Measurements from ENCODE around the gene BSN. TPM values are rescaled to one million over a fixed set of nuclear protein-coding genes. Genes with fewer than 3 reads are reported as not detected.

BSN gene
- total RNA-seq, 1 experiment from 2014 or later, result 0.37 TPM

DNA sequence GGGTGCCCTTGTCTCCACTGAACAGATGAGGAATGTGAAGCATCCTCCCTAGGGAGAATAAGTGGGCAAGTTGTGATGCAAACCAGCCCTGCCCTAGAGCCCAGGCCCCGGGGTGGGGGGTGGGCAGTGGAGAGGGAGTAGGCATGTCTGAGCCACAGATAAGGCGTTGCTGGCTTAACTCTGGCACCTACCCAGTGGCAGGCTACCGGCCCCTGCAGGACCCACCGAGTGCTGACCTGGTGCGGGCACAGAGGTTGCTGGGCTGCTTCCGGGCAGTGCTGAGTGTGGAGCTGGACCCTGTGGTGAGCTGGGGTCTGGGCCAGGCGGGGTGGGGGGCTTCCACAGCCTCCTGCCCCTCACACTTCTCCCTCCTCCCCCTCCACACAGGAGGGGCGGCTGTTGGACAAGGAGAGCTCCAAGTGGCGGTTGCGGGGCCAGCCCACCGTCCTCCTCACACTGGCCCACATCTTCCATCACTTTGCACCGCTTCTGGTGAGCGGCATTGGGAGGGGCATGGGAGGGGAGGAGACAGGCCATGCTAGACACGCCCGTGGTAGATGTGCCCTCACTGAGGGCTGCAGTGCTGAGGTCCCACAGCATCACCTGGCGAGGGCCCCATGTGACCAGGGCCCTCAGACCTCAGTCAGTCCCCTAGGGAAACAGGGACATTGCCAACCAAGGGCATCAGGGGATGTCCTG lies 145.2 kb downstream of the BSN start:
- Histone ChIP-seq H3K36me3 (ENCODE audit: insufficient read depth, low read length) (no peaks in the 10 kb centered on the region), H3K4me3 (ENCODE audit: low read length) (no peak overlapping the region)

DNA sequence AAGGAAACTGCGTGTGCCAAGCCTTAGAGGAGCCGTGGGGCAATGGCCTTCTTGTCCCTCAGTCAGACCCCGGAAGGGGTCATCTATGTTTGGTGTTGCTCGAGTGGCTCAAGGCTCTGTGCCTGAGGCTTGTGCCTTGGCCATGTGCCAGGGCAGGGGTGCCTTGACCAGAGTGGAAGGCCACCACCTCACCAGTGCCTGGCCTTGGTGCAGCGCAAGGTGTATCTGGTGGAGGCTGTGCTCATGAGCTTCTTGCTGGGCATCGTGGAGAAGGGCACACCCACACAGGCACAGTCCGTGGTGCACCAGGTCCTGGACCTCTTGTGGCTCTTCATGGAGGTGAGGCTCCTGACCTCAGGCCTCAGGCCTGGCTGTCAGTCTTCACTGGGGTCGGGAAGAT lies 145.7 kb downstream of the BSN start:
- H3K4me2 ChIP-seq (ENCODE audit: low read depth, low read length, poor library complexity, severe bottlenecking), result no peak overlapping the region
- H3K36me3 ChIP-seq (ENCODE audit: insufficient read depth, low read length), result no peaks in the 10 kb centered on the region
- H3K27ac ChIP-seq (ENCODE audit: low read length), result no peak overlapping the region
- H3K9ac ChIP-seq (ENCODE audit: low read length), result no peak overlapping the region
- no peak for DNase-seq
- H3K4me1 ChIP-seq (ENCODE audit: low read length), result no peaks in the 10 kb centered on the region
- no peaks in the 10 kb centered on the region for H3K79me2 ChIP-seq (ENCODE audit: low read length)
- no peaks in the 10 kb centered on the region for H3K9me3 ChIP-seq (ENCODE audit: low read length)
- H2AFZ ChIP-seq (ENCODE audit: low read length), result no peak overlapping the region
- H3K9me2 ChIP-seq (replicated peaks; ENCODE audit: insufficient read depth, low read length), result no peaks in the 10 kb centered on the region
- H3K27me3 ChIP-seq (ENCODE audit: low read length), result no peaks in the 10 kb centered on the region
- H3K4me3 ChIP-seq (ENCODE audit: low read length), result no peak overlapping the region
- H4K20me1 ChIP-seq (ENCODE audit: insufficient read depth, low read depth, low read length), result no peaks in the 10 kb centered on the region

More for the DNA sequence above, 145.2 kb downstream of the BSN start:
- H3K27me3 ChIP-seq (ENCODE audit: low read length), result no peaks in the 10 kb centered on the region
- no peak overlapping the region for H3K27ac ChIP-seq (ENCODE audit: low read length)
- no peak overlapping the region for H3K9ac ChIP-seq (ENCODE audit: low read length)
- no peak overlapping the region for H2AFZ ChIP-seq (ENCODE audit: low read length)
- no peaks in the 10 kb centered on the region for H3K9me2 ChIP-seq (replicated peaks; ENCODE audit: insufficient read depth, low read length)
- no peaks in the 10 kb centered on the region for H3K9me3 ChIP-seq (ENCODE audit: low read length)
- no peaks in the 10 kb centered on the region for H4K20me1 ChIP-seq (ENCODE audit: insufficient read depth, low read depth, low read length)
- H3K79me2 ChIP-seq (ENCODE audit: low read length), result peaks cover 2% of the 10 kb centered on the region
- no peak for DNase-seq
- no peak overlapping the region for H3K4me2 ChIP-seq (ENCODE audit: low read depth, low read length, poor library complexity, severe bottlenecking)
- no peaks in the 10 kb centered on the region for H3K4me1 ChIP-seq (ENCODE audit: low read length)

DNA sequence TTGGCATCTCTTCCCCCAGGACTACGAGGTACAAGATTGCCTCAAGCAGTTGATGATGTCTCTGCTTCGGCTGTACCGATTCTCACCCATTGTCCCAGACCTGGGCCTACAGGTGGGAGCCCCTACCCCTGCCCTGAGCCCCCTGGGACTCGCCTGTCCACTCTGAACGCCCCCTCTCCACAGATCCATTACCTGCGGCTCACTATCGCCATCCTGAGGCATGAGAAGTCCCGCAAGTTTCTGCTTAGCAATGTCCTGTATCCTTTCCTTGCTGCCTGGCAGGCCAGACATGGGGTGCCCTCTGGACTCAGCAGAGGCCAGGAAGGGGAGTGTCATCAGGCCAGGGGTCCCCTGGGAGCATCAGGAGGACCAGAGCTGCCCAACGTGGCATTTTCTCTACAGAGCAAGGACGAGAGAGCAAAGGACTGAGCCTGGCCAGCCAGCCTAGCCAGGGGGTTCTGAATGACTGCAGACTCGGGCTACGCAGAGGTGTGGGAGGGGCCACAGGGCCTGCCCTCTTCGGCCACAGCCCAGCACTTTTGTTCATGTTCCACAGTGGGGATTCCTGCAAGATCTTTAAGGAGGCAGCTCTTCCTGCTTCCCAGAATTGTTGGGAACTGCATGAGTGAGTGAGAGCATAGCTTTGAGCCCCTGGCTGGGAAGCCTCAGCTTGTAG lies 146.3 kb downstream of the BSN start:
- no peak overlapping the region for H3K27ac ChIP-seq (ENCODE audit: low read length)
- H3K79me2 ChIP-seq (ENCODE audit: low read length), result no peaks in the 10 kb centered on the region
- DNase-seq, result no peak
- H3K36me3 ChIP-seq (ENCODE audit: insufficient read depth, low read length), result no peaks in the 10 kb centered on the region
- no peaks in the 10 kb centered on the region for H3K9me2 ChIP-seq (replicated peaks; ENCODE audit: insufficient read depth, low read length)
- H3K4me1 ChIP-seq (ENCODE audit: low read length), result no peaks in the 10 kb centered on the region
- H3K9ac ChIP-seq (ENCODE audit: low read length), result no peak overlapping the region
- no peaks in the 10 kb centered on the region for H4K20me1 ChIP-seq (ENCODE audit: insufficient read depth, low read depth, low read length)
- no peaks in the 10 kb centered on the region for H3K27me3 ChIP-seq (ENCODE audit: low read length)
- H3K9me3 ChIP-seq (ENCODE audit: low read length), result no peaks in the 10 kb centered on the region
- H3K4me3 ChIP-seq (ENCODE audit: low read length), result no peak overlapping the region
- H2AFZ ChIP-seq (ENCODE audit: low read length), result no peak overlapping the region
- H3K4me2 ChIP-seq (ENCODE audit: low read depth, low read length, poor library complexity, severe bottlenecking), result no peak overlapping the region

DNA sequence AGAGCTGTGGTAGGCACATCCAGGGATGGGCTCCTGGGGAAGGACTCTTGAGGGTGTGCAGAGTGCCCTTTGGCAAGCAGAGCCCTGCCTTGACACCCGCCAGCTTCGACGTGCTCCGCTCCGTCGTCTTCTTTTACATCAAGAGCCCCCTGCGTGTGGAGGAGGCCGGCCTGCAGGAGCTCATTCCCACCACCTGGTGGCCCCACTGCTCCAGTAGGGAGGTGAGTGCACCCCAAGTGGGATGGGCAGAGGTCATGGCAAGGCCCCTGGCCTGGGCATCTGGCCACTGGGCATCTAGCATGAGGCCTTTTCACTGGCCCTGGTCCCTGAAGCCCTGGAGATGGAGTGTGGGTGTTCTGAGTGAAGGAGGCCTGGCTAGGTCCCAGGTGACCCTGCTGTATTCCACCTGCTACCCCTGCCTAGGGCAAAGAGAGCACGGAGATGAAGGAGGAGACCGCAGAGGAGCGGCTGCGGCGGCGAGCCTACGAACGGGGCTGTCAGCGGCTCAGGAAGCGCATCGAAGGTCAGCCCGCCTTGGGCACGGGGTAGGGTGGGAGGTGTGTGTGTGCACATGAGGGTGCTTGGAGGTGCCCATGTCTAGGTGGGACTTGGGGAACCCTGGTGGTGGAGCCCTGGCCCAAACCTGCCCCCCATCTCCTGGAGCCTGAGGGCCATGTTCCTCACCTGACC lies 147.3 kb downstream of the BSN start:
- Histone ChIP-seq H2AFZ (ENCODE audit: low read length) (no peak overlapping the region), H3K9ac (ENCODE audit: low read length) (no peak overlapping the region), H3K4me2 (ENCODE audit: low read depth, low read length, poor library complexity, severe bottlenecking) (no peak overlapping the region), H3K9me2 (replicated peaks; ENCODE audit: insufficient read depth, low read length) (no peaks in the 10 kb centered on the region), H3K79me2 (ENCODE audit: low read length) (no peaks in the 10 kb centered on the region), H3K9me3 (ENCODE audit: low read length) (no peaks in the 10 kb centered on the region), H3K27ac (ENCODE audit: low read length) (no peak overlapping the region), H4K20me1 (ENCODE audit: insufficient read depth, low read depth, low read length) (no peaks in the 10 kb centered on the region), H3K36me3 (ENCODE audit: insufficient read depth, low read length) (no peaks in the 10 kb centered on the region), H3K27me3 (ENCODE audit: low read length) (no peaks in the 10 kb centered on the region), H3K4me1 (ENCODE audit: low read length) (no peaks in the 10 kb centered on the region), H3K4me3 (ENCODE audit: low read length) (no peak overlapping the region)
- peak; percentile 65 for DNase-seq

DNA sequence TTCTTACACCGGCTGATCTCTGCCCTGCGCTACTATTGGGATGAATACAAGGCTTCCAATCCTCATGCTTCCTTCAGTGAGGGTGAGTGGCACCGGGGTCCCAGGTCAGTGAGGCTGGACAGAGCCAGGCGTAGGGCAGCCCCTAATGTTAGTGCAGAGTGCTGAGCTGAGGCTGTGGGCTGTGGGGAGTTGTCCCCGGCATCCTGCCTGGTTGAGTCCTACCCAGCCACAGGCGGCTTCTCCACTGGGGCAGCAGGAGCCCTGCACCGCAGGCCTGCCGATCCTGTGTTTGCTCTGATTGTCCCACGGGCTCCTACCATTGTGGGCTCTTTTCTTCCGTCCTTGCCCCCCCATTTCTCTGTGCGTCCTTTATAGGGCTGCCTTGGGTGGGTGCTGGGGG lies 148.4 kb downstream of the BSN start:
- DNase-seq, result no peak
- no peaks in the 10 kb centered on the region for H3K79me2 ChIP-seq (ENCODE audit: low read length)
- no peaks in the 10 kb centered on the region for H4K20me1 ChIP-seq (ENCODE audit: insufficient read depth, low read depth, low read length)
- no peak overlapping the region for H3K27ac ChIP-seq (ENCODE audit: low read length)
- no peak overlapping the region for H3K4me3 ChIP-seq (ENCODE audit: low read length)
- H3K9ac ChIP-seq (ENCODE audit: low read length), result no peak overlapping the region
- no peaks in the 10 kb centered on the region for H3K27me3 ChIP-seq (ENCODE audit: low read length)
- H3K9me3 ChIP-seq (ENCODE audit: low read length), result no peaks in the 10 kb centered on the region
- H3K36me3 ChIP-seq (ENCODE audit: insufficient read depth, low read length), result no peaks in the 10 kb centered on the region
- no peaks in the 10 kb centered on the region for H3K9me2 ChIP-seq (replicated peaks; ENCODE audit: insufficient read depth, low read length)
- H3K4me1 ChIP-seq (ENCODE audit: low read length), result no peaks in the 10 kb centered on the region
- no peak overlapping the region for H3K4me2 ChIP-seq (ENCODE audit: low read depth, low read length, poor library complexity, severe bottlenecking)
- H2AFZ ChIP-seq (ENCODE audit: low read length), result no peak overlapping the region

- Histone ChIP-seq H3K27me3 (ENCODE audit: low read length) (no peaks in the 10 kb centered on the region), H3K9me3 (ENCODE audit: low read length) (no peaks in the 10 kb centered on the region), H2AFZ (ENCODE audit: low read length) (no peak overlapping the region), H4K20me1 (ENCODE audit: insufficient read depth, low read depth, low read length) (no peaks in the 10 kb centered on the region), H3K4me3 (ENCODE audit: low read length) (no peak overlapping the region), H3K27ac (ENCODE audit: low read length) (no peak overlapping the region), H3K9ac (ENCODE audit: low read length) (no peak overlapping the region), H3K9me2 (replicated peaks; ENCODE audit: insufficient read depth, low read length) (no peaks in the 10 kb centered on the region), H3K4me1 (ENCODE audit: low read length) (no peaks in the 10 kb centered on the region), H3K36me3 (ENCODE audit: insufficient read depth, low read length) (no peaks in the 10 kb centered on the region), H3K79me2 (ENCODE audit: low read length) (no peaks in the 10 kb centered on the region), H3K4me2 (ENCODE audit: low read depth, low read length, poor library complexity, severe bottlenecking) (no peak overlapping the region)
- DNase-seq, result peak; percentile 87
Measured at GRCh38 chr3:49703443-49703927, 149.2 kb downstream of the BSN start.

DNA sequence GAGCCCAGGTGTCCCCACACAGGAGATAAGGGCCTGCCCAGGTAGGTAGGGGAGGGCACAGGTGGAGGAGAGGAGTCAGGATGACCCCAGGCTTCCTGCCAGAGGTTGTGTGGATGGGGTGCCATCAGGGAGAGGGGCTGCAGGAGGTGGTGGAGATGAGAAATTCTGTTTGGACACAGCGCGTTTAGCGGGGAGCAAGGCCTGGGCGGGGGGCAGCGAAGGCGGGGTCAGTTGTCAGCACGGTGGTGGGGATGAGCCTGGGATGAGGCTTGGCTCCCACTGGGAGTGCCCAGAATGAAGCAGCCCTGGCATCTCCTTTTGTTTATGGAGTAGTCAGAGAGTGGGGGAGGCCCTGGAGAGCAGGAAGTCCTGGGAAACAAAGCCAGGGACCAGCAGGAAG lies 149.7 kb downstream of the BSN start:
- DNase-seq, result no peak
- Histone ChIP-seq H3K36me3 (ENCODE audit: insufficient read depth, low read length) (no peaks in the 10 kb centered on the region), H3K9ac (ENCODE audit: low read length) (no peak overlapping the region)

GRCh38 chr3:49704629-49705028 lies 150.4 kb downstream of the BSN start:
- Histone ChIP-seq H3K9me2 (replicated peaks; ENCODE audit: insufficient read depth, low read length) (no peaks in the 10 kb centered on the region), H3K36me3 (ENCODE audit: insufficient read depth, low read length) (no peaks in the 10 kb centered on the region), H3K9ac (ENCODE audit: low read length) (no peak overlapping the region), H3K4me3 (ENCODE audit: low read length) (no peak overlapping the region), H2AFZ (ENCODE audit: low read length) (no peak overlapping the region), H3K79me2 (ENCODE audit: low read length) (no peaks in the 10 kb centered on the region), H3K27ac (ENCODE audit: low read length) (no peak overlapping the region), H3K9me3 (ENCODE audit: low read length) (no peaks in the 10 kb centered on the region), H3K4me1 (ENCODE audit: low read length) (no peaks in the 10 kb centered on the region), H3K27me3 (ENCODE audit: low read length) (no peaks in the 10 kb centered on the region), H4K20me1 (ENCODE audit: insufficient read depth, low read depth, low read length) (no peaks in the 10 kb centered on the region), H3K4me2 (ENCODE audit: low read depth, low read length, poor library complexity, severe bottlenecking) (no peak overlapping the region)
- DNase-seq, result no peak

More for the DNA sequence above, 149.7 kb downstream of the BSN start:
- Histone ChIP-seq H2AFZ (ENCODE audit: low read length) (no peak overlapping the region), H3K4me2 (ENCODE audit: low read depth, low read length, poor library complexity, severe bottlenecking) (no peak overlapping the region), H3K27ac (ENCODE audit: low read length) (no peak overlapping the region), H3K4me3 (ENCODE audit: low read length) (no peak overlapping the region), H3K79me2 (ENCODE audit: low read length) (no peaks in the 10 kb centered on the region), H3K9me3 (ENCODE audit: low read length) (no peaks in the 10 kb centered on the region), H3K4me1 (ENCODE audit: low read length) (no peaks in the 10 kb centered on the region), H4K20me1 (ENCODE audit: insufficient read depth, low read depth, low read length) (no peaks in the 10 kb centered on the region), H3K27me3 (ENCODE audit: low read length) (no peaks in the 10 kb centered on the region), H3K9me2 (replicated peaks; ENCODE audit: insufficient read depth, low read length) (no peaks in the 10 kb centered on the region)

Data from Karpas-422 (cell line).